ENCODE results near the gene SH3BP5. TPM values are rescaled to one million over a fixed set of nuclear protein-coding genes. Genes with fewer than 3 reads are reported as not detected.
A peak's percentile ranks its signal among the peaks of the same experiment; 100 is the strongest.

Gene SH3BP5
- total and polyA plus RNA-seq, 8 donors: 2.8 to 9.8 (median 6.2) TPM

GRCh38 chr3:15267502-15267901 is 64.9 kb downstream of the SH3BP5 start:
- H3K27ac ChIP-seq: no peak overlapping the region
- no peaks in the 10 kb centered on the region for H3K27me3 ChIP-seq
- whole genome bisulfite sequencing, 2 donors: 80 to 85% methylated on average over 3 of the region's 3 CpGs
- FAIRE-seq (no peak), DNase-seq (no peak), ATAC-seq (peak in 1 of 4 donors; percentile 13)
- intact Hi-C loops (cut with DNase I): loop anchor here in 2 of 3 donors (5.0 to 10.0 kb wide), 3 partner anchors 65 to 287 kb away; partner anchors contain the start of gene SH3BP5 (in 2 of the 2)
- TF ChIP-seq CTCF (IDR thresholded peaks at IDR 0.05): no peak
- H3K36me3 ChIP-seq: no peaks in the 10 kb centered on the region
- H3K9me3 ChIP-seq: no peaks in the 10 kb centered on the region
- peaks cover 0 to 11% (median 4%) of the 10 kb centered on the region in 3 donors for H3K4me1 ChIP-seq
- no peak overlapping the region for H3K4me3 ChIP-seq

- no peak for ATAC-seq
- intact Hi-C loops (cut with DNase I): loop anchor here in 2 of 3 donors (5.0 to 10.0 kb wide), 3 partner anchors 66 to 288 kb away; partner anchors contain the start of gene SH3BP5 (in 2 of the 2)
- H3K36me3 ChIP-seq: no peaks in the 10 kb centered on the region
- peaks cover 0 to 11% (median 4%) of the 10 kb centered on the region in 3 donors for H3K4me1 ChIP-seq
- FAIRE-seq: no peak
- TF ChIP-seq CTCF (IDR thresholded peaks at IDR 0.05): no peak
- no peak overlapping the region for H3K4me3 ChIP-seq
- DNase-seq: no peak
- no peaks in the 10 kb centered on the region for H3K27me3 ChIP-seq
- WGBS, 2 donors: 55 to 80% methylated on average over 13 of the region's 13 CpGs
- no peaks in the 10 kb centered on the region for H3K9me3 ChIP-seq
- H3K27ac ChIP-seq: no peak overlapping the region
Measured at GRCh38 chr3:15266510-15267376, 65.6 kb downstream of the SH3BP5 start.

GRCh38 chr3:15265655-15266509 is 66.5 kb downstream of the SH3BP5 start:
- ATAC-seq (no peak), FAIRE-seq (no peak), DNase-seq (no peak)
- no peak for TF ChIP-seq CTCF (IDR thresholded peaks at IDR 0.05)
- H3K27ac ChIP-seq: no peak overlapping the region
- no peak overlapping the region for H3K4me3 ChIP-seq
- no peaks in the 10 kb centered on the region for H3K9me3 ChIP-seq
- WGBS, 2 donors: 55 to 74% methylated on average over 19 of the region's 19 CpGs
- H3K36me3 ChIP-seq: no peaks in the 10 kb centered on the region
- intact Hi-C loops (cut with DNase I): loop anchor here in 2 of 3 donors (5.0 to 10.0 kb wide), 3 partner anchors 66 to 289 kb away; partner anchors contain the start of gene SH3BP5 (in 2 of the 2)
- H3K4me1 ChIP-seq: peaks cover 0 to 11% (median 4%) of the 10 kb centered on the region in 3 donors
- no peaks in the 10 kb centered on the region for H3K27me3 ChIP-seq

- Histone ChIP-seq H3K9me3 (no peaks in the 10 kb centered on the region), H3K4me3 (no peak overlapping the region), H3K4me1 (peaks cover 0 to 11% (median 4%) of the 10 kb centered on the region in 3 donors), H3K36me3 (no peaks in the 10 kb centered on the region), H3K27me3 (no peaks in the 10 kb centered on the region), H3K27ac (no peak overlapping the region)
- FAIRE-seq (no peak), ATAC-seq (no peak), DNase-seq (no peak)
- WGBS, 2 donors: 78 to 88% methylated on average over 2 of the region's 2 CpGs
- intact Hi-C loops (cut with DNase I): loop anchor here in 2 of 3 donors (10.0 kb wide), 2 partner anchors 120 to 290 kb away; no protein-coding TSS in a partner anchor
- TF ChIP-seq CTCF (IDR thresholded peaks at IDR 0.05): no peak
Measured at GRCh38 chr3:15264486-15264885, 67.9 kb downstream of the SH3BP5 start.

Measured in pancreas (tissue), 10 donors.